Chondrocyte (in vitro differentiated cells): ENCODE measurements around the gene CST9L. TPM values are rescaled to one million over a fixed set of nuclear protein-coding genes. Genes with fewer than 3 reads are reported as not detected.

Experiments
- DNase-seq: peaks from one replicate; pipeline ENCODE4 v3.0.0; 2021; ENCODE audit warnings: mixed read lengths, low spot score
- H3K27ac Mint-ChIP-seq: one replicate; pipeline ENCODE4 v1.8.0; 2021; ENCODE audit warnings: mild to moderate bottlenecking, moderate library complexity, mixed read lengths; ENCODE audit not compliant: unreplicated experiment
- H3K27me3 Mint-ChIP-seq: 2 replicates; pipeline ENCODE4 v1.8.0; 2021; ENCODE audit warnings: low read depth, mixed read lengths
- H3K36me3 Mint-ChIP-seq: 2 replicates; pipeline ENCODE4 v1.8.0; 2021; ENCODE audit warnings: low read depth, mixed read lengths
- H3K4me1 Mint-ChIP-seq: 2 replicates; pipeline ENCODE4 v1.8.0; 2021; ENCODE audit warnings: low read depth, mild to moderate bottlenecking, mixed read lengths
- H3K4me3 Mint-ChIP-seq: one replicate; pipeline ENCODE4 v1.8.0; 2021; ENCODE audit warnings: mild to moderate bottlenecking, moderate library complexity, mixed read lengths; ENCODE audit not compliant: unreplicated experiment
- H3K9me3 Mint-ChIP-seq: 2 replicates; pipeline ENCODE4 v1.8.0; 2021; ENCODE audit warnings: low read depth, mixed read lengths
- CTCF ChIP-seq: fragments of 200-600 bp; sonication (generic); IDR thresholded peaks from 2 replicates; pipeline ENCODE4 v1.5.0; 2021; ENCODE audit warnings: antibody characterized with exemption, mild to moderate bottlenecking, moderate library complexity
- long read RNA-seq: library from polyadenylated mRNA; stranded (forward); transcript quantifications from one replicate; pipeline ENCODE4 v2.0.0, GENCODE V29; 2021
- total RNA-seq: library from RNA; stranded (reverse); gene quantifications from 3 replicates; pipeline ENCODE4 v1.2.1, GENCODE V29; 2021

The CST9L gene
- not detected in 3 replicates for total RNA-seq
- long read RNA-seq, result 0 reads

- Mint-ChIP-seq H3K27ac (no peak within 1 kb of the TSS), H3K36me3 (no peaks in the 10 kb centered on the region), H3K4me3 (no peak within 1 kb of the TSS), H3K27me3 (peaks cover 26% of the 10 kb centered on the region), H3K4me1 (no peaks in the 10 kb centered on the region), H3K9me3 (peaks cover 6% of the 10 kb centered on the region)
- DNase-seq, result no peak
- TF ChIP-seq CTCF, result no peak
Measured at GRCh38 chr20:23568320-23568970, at the start of gene CST9L. CST9L (minus strand) TSS chr20:23568484; CDS start chr20:23568450, 34 bp downstream.

GRCh38 chr20:23614163-23614562 is 45.9 kb upstream of the CST9L start:
- H3K27me3 Mint-ChIP-seq, result peaks cover 4% of the 10 kb centered on the region
- no peaks in the 10 kb centered on the region for H3K9me3 Mint-ChIP-seq
- H3K36me3 Mint-ChIP-seq, result no peaks in the 10 kb centered on the region
- no peak overlapping the region for H3K4me3 Mint-ChIP-seq
- no peaks in the 10 kb centered on the region for H3K4me1 Mint-ChIP-seq
- H3K27ac Mint-ChIP-seq, result no peak overlapping the region
- no peak for DNase-seq
- no peak for TF ChIP-seq CTCF

GRCh38 chr20:23613676-23614075 is 45.4 kb upstream of the CST9L start:
- Mint-ChIP-seq H3K4me1 (no peaks in the 10 kb centered on the region), H3K4me3 (no peak overlapping the region), H3K27ac (no peak overlapping the region), H3K36me3 (no peaks in the 10 kb centered on the region), H3K27me3 (peaks cover 4% of the 10 kb centered on the region), H3K9me3 (no peaks in the 10 kb centered on the region)
- TF ChIP-seq CTCF, result no peak
- DNase-seq, result no peak

- Mint-ChIP-seq H3K36me3 (no peaks in the 10 kb centered on the region), H3K4me3 (no peak overlapping the region), H3K27me3 (no peaks in the 10 kb centered on the region), H3K9me3 (no peaks in the 10 kb centered on the region), H3K27ac (no peak overlapping the region), H3K4me1 (no peaks in the 10 kb centered on the region)
- TF ChIP-seq CTCF, result no peak
- no peak for DNase-seq
Measured at GRCh38 chr20:23612396-23612795, 44.1 kb upstream of the CST9L start.

GRCh38 chr20:23609486-23610109 is 41.3 kb upstream of the CST9L start:
- Mint-ChIP-seq H3K27ac (no peak overlapping the region), H3K9me3 (no peaks in the 10 kb centered on the region), H3K4me3 (no peak overlapping the region), H3K36me3 (no peaks in the 10 kb centered on the region), H3K27me3 (no peaks in the 10 kb centered on the region), H3K4me1 (peaks cover 8% of the 10 kb centered on the region)
- no peak for DNase-seq
- TF ChIP-seq CTCF, result no peak
